H9 (cell line): Measurements from ENCODE around the gene TTLL13. TPM values are rescaled to one million over a fixed set of nuclear protein-coding genes. Genes with fewer than 3 reads are reported as not detected.
A peak's percentile ranks its signal among the peaks of the same experiment; 100 is the strongest.

ENCODE experiments used
- DNase-seq: peaks from one replicate; pipeline ENCODE4 v3.0.0-alpha.2; 2017
- H2AFZ ChIP-seq: one replicate; pipeline ENCODE4 v1.6.1; 2013; ENCODE audit warnings: mild to moderate bottlenecking, low read length, control low read depth, moderate library complexity
- H2AK5ac ChIP-seq: 2 replicates; pipeline ENCODE4 v1.6.1; 2013; ENCODE audit warnings: low read length, control low read depth, mixed read lengths; ENCODE audit not compliant: insufficient read length
- H2BK120ac ChIP-seq: one replicate; pipeline ENCODE4 v1.6.1; 2013; ENCODE audit warnings: low read depth, mild to moderate bottlenecking, low read length, control low read depth, inconsistent platforms; ENCODE audit not compliant: poor library complexity, severe bottlenecking
- H2BK12ac ChIP-seq: 2 replicates; pipeline ENCODE4 v1.6.1; 2013; ENCODE audit warnings: low read length, control low read depth, mixed read lengths, low read depth; ENCODE audit not compliant: insufficient read length
- H2BK15ac ChIP-seq: 2 replicates; pipeline ENCODE4 v1.6.1; 2013; ENCODE audit warnings: low read depth, low read length, control low read depth
- H2BK20ac ChIP-seq: one replicate; pipeline ENCODE4 v1.6.1; 2013; ENCODE audit warnings: low read depth, mild to moderate bottlenecking, low read length, control low read depth, inconsistent platforms; ENCODE audit not compliant: poor library complexity, severe bottlenecking
- H2BK5ac ChIP-seq: 2 replicates; pipeline ENCODE4 v1.6.1; 2013; ENCODE audit warnings: low read length, control low read depth, mixed read lengths; ENCODE audit not compliant: insufficient read length
- H3K14ac ChIP-seq: 2 replicates; pipeline ENCODE4 v1.6.1; 2013; ENCODE audit warnings: low read length, control low read depth; ENCODE audit not compliant: insufficient read depth
- H3K18ac ChIP-seq: 2 replicates; pipeline ENCODE4 v1.6.1; 2013; ENCODE audit warnings: low read depth, mild to moderate bottlenecking, mixed read lengths, low read length, control low read depth; ENCODE audit not compliant: insufficient read length
- H3K23ac ChIP-seq: 2 replicates; pipeline ENCODE4 v1.6.1; 2013; ENCODE audit warnings: low read length, control low read depth, mixed read lengths, low read depth; ENCODE audit not compliant: insufficient read length
- H3K23me2 ChIP-seq: 2 replicates; pipeline ENCODE4 v1.6.1; 2013; ENCODE audit warnings: low read depth, mild to moderate bottlenecking, mixed read lengths, low read length, control low read depth; ENCODE audit not compliant: insufficient read length, poor library complexity, severe bottlenecking
- H3K27ac ChIP-seq: 2 replicates; pipeline ENCODE4 v1.5.1; 2013; ENCODE audit warnings: low read length, control low read depth, mixed read lengths, low read depth; ENCODE audit not compliant: insufficient read length
- H3K27me3 ChIP-seq: 2 replicates; pipeline ENCODE4 v1.6.1; 2013; ENCODE audit warnings: low read length, control low read depth, inconsistent platforms; ENCODE audit not compliant: insufficient read depth
- H3K4ac ChIP-seq: 2 replicates; pipeline ENCODE4 v1.6.1; 2013; ENCODE audit warnings: low read depth, mild to moderate bottlenecking, control low read depth, inconsistent platforms, low read length, moderate library complexity
- H3K4me1 ChIP-seq: 2 replicates; pipeline ENCODE4 v1.6.1; 2013; ENCODE audit warnings: low read length, control low read depth, inconsistent platforms; ENCODE audit not compliant: insufficient read depth
- H3K4me2 ChIP-seq: 2 replicates; pipeline ENCODE4 v1.6.1; 2013; ENCODE audit warnings: low read length, control low read depth, mixed read lengths; ENCODE audit not compliant: insufficient read length, insufficient read depth
- H3K56ac ChIP-seq: 2 replicates; pipeline ENCODE4 v1.6.1; 2013; ENCODE audit warnings: low read depth, mild to moderate bottlenecking, mixed read lengths, low read length, control low read depth; ENCODE audit not compliant: insufficient read length
- H3K79me1 ChIP-seq: 2 replicates; pipeline ENCODE4 v1.6.1; 2013; ENCODE audit warnings: low read depth, mild to moderate bottlenecking, moderate library complexity, low read length, control low read depth, inconsistent platforms; ENCODE audit not compliant: insufficient read depth, poor library complexity, severe bottlenecking
- H3K79me2 ChIP-seq: 2 replicates; pipeline ENCODE4 v1.6.1; 2013; ENCODE audit warnings: low read length, control low read depth, inconsistent platforms; ENCODE audit not compliant: insufficient read depth
- H3K9ac ChIP-seq: 2 replicates; pipeline ENCODE4 v1.6.1; 2013; ENCODE audit warnings: low read length, control low read depth, mixed read lengths; ENCODE audit not compliant: insufficient read length; ENCODE audit errors: extremely low read depth
- H3K9me3 ChIP-seq: one replicate; pipeline ENCODE4 v1.6.1; 2013; ENCODE audit warnings: low read depth, low read length, inconsistent platforms; ENCODE audit not compliant: control insufficient read depth
- H3T11ph ChIP-seq: one replicate; pipeline ENCODE4 v1.6.1; 2013; ENCODE audit warnings: mild to moderate bottlenecking, low read length, control low read depth, inconsistent platforms
- H4K20me1 ChIP-seq: one replicate; pipeline ENCODE4 v1.6.1; 2013; ENCODE audit not compliant: control insufficient read depth, insufficient read length, insufficient read depth
- H4K5ac ChIP-seq: 2 replicates; pipeline ENCODE4 v1.6.1; 2013; ENCODE audit warnings: low read depth, mild to moderate bottlenecking, mixed read lengths, low read length, control low read depth; ENCODE audit not compliant: insufficient read length
- H4K8ac ChIP-seq: replicated peaks from 2 replicates; pipeline ENCODE4 v1.6.1; 2013; ENCODE audit warnings: low read length, control low read depth, mixed read lengths, low read depth; ENCODE audit not compliant: insufficient read length
- H4K91ac ChIP-seq: 2 replicates; pipeline ENCODE4 v1.6.1; 2013; ENCODE audit warnings: low read depth, mild to moderate bottlenecking, moderate library complexity, mixed read lengths, low read length, control low read depth; ENCODE audit not compliant: insufficient read length
- H3K27ac Mint-ChIP-seq, 3 experiments: 2 replicates in 2 of 3; 3 replicates in 1 of 3; pipeline ENCODE4 v1.8.0; 2020 to 2021; ENCODE audit warnings: mixed read lengths in 3 of 3, mild to moderate bottlenecking in 1 of 3, moderate library complexity in 1 of 3
- H3K27me3 Mint-ChIP-seq: 2 replicates; pipeline ENCODE4 v1.8.0; 2021; ENCODE audit warnings: low read depth, mild to moderate bottlenecking, moderate library complexity, mixed read lengths
- H3K36me3 Mint-ChIP-seq, 3 experiments: 2 replicates in 2 of 3; 3 replicates in 1 of 3; pipeline ENCODE4 v1.8.0; 2020 to 2021; ENCODE audit warnings: low read depth in 3 of 3, mixed read lengths in 3 of 3; ENCODE audit not compliant: insufficient read depth in 1 of 3
- H3K4me1 Mint-ChIP-seq, 2 experiments: 2 replicates each; pipeline ENCODE4 v1.8.0; 2020; ENCODE audit warnings: mixed read lengths in 2 of 2
- H3K4me3 Mint-ChIP-seq, 2 experiments: 2 replicates in 1 of 2; 3 replicates in 1 of 2; pipeline ENCODE4 v1.8.0; 2020 to 2021; ENCODE audit warnings: mild to moderate bottlenecking in 2 of 2, mixed read lengths in 2 of 2, moderate library complexity in 1 of 2
- H3K9me3 Mint-ChIP-seq, 2 experiments: 2 replicates in 1 of 2; 3 replicates in 1 of 2; pipeline ENCODE4 v1.8.0; 2020; ENCODE audit warnings: mild to moderate bottlenecking in 2 of 2, mixed read lengths in 2 of 2, moderate library complexity in 1 of 2
- WGBS: extraction: QIAGEN DNeasy Blood & Tissue Kit; methylation state at CpG from one replicate; pipeline ENCODE4 v1.1.7; 2013; ENCODE audit warnings: missing lambda C conversion rate, low lambda C conversion rate, mixed read lengths; ENCODE audit not compliant: insufficient read length; ENCODE audit errors: extremely low coverage; 5-methylcytosine and 5-hydroxymethylcytosine counted together
- total RNA-seq: library from RNA; stranded (reverse); gene quantifications from 2 replicates; pipeline ENCODE4 v1.2.1, GENCODE V29; 2021
- TF ChIP-seq, protein P1 (sequence below): fragments of 200-600 bp; sonication (generic); conservative IDR thresholded peaks from 3 replicates; pipeline ENCODE4 v1.8.0; 2021; ENCODE audit warnings: antibody characterized with exemption, mild to moderate bottlenecking

Gene TTLL13
- total RNA-seq, 1 experiment from 2014 or later = not detected

DNA sequence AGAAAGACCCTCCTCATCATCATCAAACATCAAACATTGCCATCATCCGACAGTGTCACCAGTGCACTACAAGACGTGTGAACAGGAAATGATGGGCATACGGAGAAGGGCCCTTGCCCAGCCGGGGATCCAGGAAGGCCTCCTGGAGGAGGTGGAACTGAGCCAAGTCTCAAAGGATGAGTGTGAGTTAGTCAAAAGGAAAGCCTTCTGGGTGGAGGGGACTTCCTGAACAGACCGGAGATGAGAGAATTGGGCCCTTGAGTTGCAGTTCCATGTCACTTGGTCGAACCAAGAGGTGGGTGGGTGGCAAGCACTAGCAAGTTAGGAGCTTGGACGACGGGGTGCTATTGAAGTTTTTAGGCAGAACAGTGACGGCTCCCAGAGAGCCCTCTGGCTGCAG is 39.8 kb upstream of the TTLL13 start:
- Histone ChIP-seq H4K8ac (no peak overlapping the region), H4K20me1 (no peaks in the 10 kb centered on the region), H3K79me2 (peaks cover 3% of the 10 kb centered on the region; the same call in 1 of the 2 replicates), H3K23ac (no peak overlapping the region), H4K5ac (no peak overlapping the region), H2BK12ac (no peak overlapping the region), H3K4me1 (no peaks in the 10 kb centered on the region), H2AFZ (no peak overlapping the region), H3K18ac (no peak overlapping the region), H3K27me3 (no peaks in the 10 kb centered on the region), H3T11ph (no peak overlapping the region), H3K79me1 (no peaks in the 10 kb centered on the region), H2AK5ac (no peak overlapping the region), H3K9ac (no peak overlapping the region), H3K4ac (no peak overlapping the region), H2BK20ac (no peak overlapping the region), H3K9me3 (no peaks in the 10 kb centered on the region), H2BK5ac (no peak overlapping the region), H3K56ac (no peak overlapping the region), H3K27ac (no peak overlapping the region), H3K23me2 (peaks cover 4% of the 10 kb centered on the region), H3K4me2 (no peak overlapping the region), H3K14ac (no peak overlapping the region), H2BK120ac (no peak overlapping the region), H4K91ac (no peak overlapping the region), H2BK15ac (no peak overlapping the region)
- no peak for DNase-seq
- Mint-ChIP-seq H3K4me1 (peaks cover 8 to 16% of the 10 kb centered on the region in 2 experiments), H3K9me3 (no peaks in the 10 kb centered on the region), H3K27me3 (no peaks in the 10 kb centered on the region), H3K36me3 (peaks cover 11 to 22% (median 17%) of the 10 kb centered on the region in 3 experiments; a peak in 5 of 7 replicates), H3K27ac (peak overlapping the region in 2 of 3 experiments; percentile 36 to 55; a peak in 4 of 7 replicates), H3K4me3 (no peak overlapping the region)
- no CpG with 5 or more reads among the region's 9 CpGs for WGBS
- TF ChIP-seq, protein P1, sequence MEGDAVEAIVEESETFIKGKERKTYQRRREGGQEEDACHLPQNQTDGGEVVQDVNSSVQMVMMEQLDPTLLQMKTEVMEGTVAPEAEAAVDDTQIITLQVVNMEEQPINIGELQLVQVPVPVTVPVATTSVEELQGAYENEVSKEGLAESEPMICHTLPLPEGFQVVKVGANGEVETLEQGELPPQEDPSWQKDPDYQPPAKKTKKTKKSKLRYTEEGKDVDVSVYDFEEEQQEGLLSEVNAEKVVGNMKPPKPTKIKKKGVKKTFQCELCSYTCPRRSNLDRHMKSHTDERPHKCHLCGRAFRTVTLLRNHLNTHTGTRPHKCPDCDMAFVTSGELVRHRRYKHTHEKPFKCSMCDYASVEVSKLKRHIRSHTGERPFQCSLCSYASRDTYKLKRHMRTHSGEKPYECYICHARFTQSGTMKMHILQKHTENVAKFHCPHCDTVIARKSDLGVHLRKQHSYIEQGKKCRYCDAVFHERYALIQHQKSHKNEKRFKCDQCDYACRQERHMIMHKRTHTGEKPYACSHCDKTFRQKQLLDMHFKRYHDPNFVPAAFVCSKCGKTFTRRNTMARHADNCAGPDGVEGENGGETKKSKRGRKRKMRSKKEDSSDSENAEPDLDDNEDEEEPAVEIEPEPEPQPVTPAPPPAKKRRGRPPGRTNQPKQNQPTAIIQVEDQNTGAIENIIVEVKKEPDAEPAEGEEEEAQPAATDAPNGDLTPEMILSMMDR = no peak
